ENCODE data around the gene GTF2IRD1. TPM values are rescaled to one million over a fixed set of nuclear protein-coding genes. Genes with fewer than 3 reads are reported as not detected.

The GTF2IRD1 gene
- total RNA-seq, 1 donor from 2014 or later = 16.3 TPM

DNA sequence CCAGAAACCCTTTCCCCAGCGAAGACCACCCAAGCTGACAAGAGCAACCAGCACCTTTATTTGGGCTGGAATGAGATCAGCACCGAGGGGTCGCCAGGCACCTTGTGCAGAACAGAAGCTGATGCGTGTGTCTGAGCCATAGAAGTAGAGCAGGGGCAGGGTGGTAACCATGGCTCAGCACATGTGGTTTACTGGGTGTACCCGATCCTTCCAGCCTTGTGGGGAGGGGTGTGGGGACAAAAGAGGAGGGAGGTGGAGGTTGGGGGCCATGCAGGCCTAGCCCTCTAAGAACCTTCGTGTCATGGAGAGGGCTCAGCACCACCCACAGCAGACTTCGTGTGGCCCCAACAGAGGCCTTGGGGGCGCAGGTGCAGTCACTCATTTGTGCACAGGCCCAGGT is 119.8 kb downstream of the GTF2IRD1 start:
- H3K36me3 ChIP-seq = no peaks in the 10 kb centered on the region
- no peaks in the 10 kb centered on the region for H3K9me3 ChIP-seq
- H3K4me1 ChIP-seq = no peaks in the 10 kb centered on the region
- H3K4me3 ChIP-seq = no peak overlapping the region
- ATAC-seq (no peak), DNase-seq (no peak)
- intact Hi-C loops (cut with DNase I) = no loop called here
- TF ChIP-seq, protein P1, sequence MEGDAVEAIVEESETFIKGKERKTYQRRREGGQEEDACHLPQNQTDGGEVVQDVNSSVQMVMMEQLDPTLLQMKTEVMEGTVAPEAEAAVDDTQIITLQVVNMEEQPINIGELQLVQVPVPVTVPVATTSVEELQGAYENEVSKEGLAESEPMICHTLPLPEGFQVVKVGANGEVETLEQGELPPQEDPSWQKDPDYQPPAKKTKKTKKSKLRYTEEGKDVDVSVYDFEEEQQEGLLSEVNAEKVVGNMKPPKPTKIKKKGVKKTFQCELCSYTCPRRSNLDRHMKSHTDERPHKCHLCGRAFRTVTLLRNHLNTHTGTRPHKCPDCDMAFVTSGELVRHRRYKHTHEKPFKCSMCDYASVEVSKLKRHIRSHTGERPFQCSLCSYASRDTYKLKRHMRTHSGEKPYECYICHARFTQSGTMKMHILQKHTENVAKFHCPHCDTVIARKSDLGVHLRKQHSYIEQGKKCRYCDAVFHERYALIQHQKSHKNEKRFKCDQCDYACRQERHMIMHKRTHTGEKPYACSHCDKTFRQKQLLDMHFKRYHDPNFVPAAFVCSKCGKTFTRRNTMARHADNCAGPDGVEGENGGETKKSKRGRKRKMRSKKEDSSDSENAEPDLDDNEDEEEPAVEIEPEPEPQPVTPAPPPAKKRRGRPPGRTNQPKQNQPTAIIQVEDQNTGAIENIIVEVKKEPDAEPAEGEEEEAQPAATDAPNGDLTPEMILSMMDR (IDR thresholded peaks at IDR 0.05) = no peak
- no peak overlapping the region for H3K27ac ChIP-seq
- H3K27me3 ChIP-seq (ENCODE audit: low read depth) = no peaks in the 10 kb centered on the region

DNA sequence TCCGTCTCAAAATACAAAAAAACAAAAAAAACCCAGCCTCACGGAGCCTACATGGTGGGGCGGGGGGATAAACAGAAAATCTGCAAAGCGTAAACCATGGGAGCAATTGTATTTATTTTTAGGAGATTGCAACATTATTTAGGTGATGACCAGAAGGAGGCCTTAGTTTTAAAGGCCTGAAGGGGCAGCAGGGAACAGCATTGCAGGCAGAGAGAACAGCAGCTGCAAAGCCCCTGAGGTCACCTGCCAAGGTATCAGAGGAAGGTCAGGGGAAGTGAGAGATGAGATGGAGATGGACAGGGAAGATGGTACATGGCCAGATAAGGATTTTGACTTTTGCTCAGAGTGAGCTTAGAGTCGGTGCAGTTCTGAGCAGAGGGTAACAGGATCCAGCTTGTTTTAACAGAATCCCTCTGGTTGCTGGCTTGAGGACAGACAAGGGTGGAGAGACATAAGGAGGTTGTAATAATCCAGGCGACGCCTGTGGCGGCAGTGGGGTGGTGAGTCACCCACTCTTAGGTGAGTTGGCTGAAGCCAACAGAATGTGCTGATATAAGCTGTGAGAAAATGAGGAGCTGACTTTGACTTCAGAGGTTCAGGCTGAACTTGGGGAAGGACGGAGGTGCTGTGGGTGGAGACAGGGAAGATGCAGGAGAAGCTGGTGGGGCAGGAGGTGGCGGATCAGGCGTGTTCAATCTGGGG is 121.5 kb downstream of the GTF2IRD1 start:
- Histone ChIP-seq H3K36me3 (no peaks in the 10 kb centered on the region), H3K4me1 (peaks cover 4% of the 10 kb centered on the region), H3K4me3 (no peak overlapping the region), H3K27ac (no peak overlapping the region), H3K27me3 (ENCODE audit: low read depth) (no peaks in the 10 kb centered on the region), H3K9me3 (no peaks in the 10 kb centered on the region)
- no peak for DNase-seq
- ATAC-seq = peak; percentile 67 to 85
- intact Hi-C loops (cut with DNase I) = no loop called here
- TF ChIP-seq, protein P1 (IDR thresholded peaks at IDR 0.05) = no peak

DNA sequence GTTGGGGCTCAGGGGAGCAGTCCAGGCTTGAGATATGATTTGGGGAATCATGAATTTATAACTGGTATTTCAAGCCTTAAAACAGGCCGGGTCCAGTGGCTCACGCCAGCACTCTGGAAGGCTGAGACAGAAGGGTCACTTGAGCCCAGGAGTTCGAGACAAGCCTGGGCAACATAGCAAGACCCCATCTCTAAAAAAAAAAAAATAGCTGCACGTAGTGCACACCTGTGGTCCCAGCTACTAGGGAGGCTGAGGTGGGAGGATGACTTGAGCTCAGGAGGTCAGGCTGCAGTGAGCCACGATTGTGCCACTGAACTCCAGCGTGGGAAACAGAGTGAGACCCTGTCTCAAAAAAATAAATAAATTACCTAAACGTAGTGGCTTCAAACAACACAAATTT is 122.1 kb downstream of the GTF2IRD1 start:
- H3K9me3 ChIP-seq = no peaks in the 10 kb centered on the region
- TF ChIP-seq, protein P1 (IDR thresholded peaks at IDR 0.05) = no peak
- no peak overlapping the region for H3K27ac ChIP-seq
- DNase-seq (no peak), ATAC-seq (no peak)
- no peaks in the 10 kb centered on the region for H3K36me3 ChIP-seq
- intact Hi-C loops (cut with DNase I) = no loop called here
- no peaks in the 10 kb centered on the region for H3K27me3 ChIP-seq (ENCODE audit: low read depth)
- peaks cover 9% of the 10 kb centered on the region for H3K4me1 ChIP-seq
- no peak overlapping the region for H3K4me3 ChIP-seq

DNA sequence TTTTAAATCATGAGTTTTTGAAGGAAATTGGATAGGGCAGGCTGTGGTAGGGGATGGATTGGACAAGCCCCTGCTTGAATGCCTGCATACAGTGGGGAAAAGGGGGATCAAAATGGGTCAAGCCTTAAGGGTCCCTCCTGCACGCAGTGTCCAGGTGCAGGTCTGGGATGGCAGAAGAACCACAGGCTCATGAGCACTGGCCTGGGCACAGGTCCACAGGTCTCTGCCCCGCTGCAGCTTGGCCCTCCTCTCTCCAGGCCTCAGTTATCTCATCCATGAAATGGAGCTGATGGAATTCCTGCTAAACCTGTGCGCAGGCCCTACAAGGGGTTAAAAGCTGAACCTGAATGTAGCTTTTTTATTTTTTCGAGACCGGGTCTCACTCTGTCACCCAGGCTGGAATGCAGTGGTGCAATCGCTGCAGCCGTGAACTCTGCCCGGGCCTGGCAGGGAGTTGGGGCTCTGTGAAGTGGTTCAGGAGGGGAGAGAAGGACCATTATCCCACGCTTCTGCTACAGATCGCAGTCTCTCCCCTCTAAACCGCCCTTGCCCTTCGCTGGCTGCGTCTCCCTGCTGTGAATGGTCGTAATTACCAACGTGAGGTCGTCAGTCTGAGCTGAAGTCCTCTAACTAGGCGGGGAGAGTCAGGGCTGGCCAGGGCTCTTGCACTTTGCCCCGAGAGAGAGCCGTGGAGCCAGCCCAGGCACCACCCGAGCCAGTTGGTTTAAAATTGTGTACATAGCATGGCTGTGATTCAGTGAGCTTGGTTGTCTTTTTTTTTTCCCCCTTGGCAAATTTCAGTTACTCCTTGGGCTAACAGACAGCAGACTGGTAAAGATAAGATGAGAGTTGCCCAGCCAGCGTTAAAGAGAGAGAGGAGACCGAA is 126.3 kb downstream of the GTF2IRD1 start:
- no peaks in the 10 kb centered on the region for H3K36me3 ChIP-seq
- peak; percentile 77 to 78 for ATAC-seq
- no peak overlapping the region for H3K4me3 ChIP-seq
- DNase-seq = peak; percentile 63
- no peaks in the 10 kb centered on the region for H3K27me3 ChIP-seq (ENCODE audit: low read depth)
- intact Hi-C loops (cut with DNase I) = no loop called here
- peaks cover 10% of the 10 kb centered on the region for H3K4me1 ChIP-seq
- peak overlapping the region; percentile 56 for H3K27ac ChIP-seq
- TF ChIP-seq, protein P1 (IDR thresholded peaks at IDR 0.05) = no peak
- H3K9me3 ChIP-seq = no peaks in the 10 kb centered on the region

DNA sequence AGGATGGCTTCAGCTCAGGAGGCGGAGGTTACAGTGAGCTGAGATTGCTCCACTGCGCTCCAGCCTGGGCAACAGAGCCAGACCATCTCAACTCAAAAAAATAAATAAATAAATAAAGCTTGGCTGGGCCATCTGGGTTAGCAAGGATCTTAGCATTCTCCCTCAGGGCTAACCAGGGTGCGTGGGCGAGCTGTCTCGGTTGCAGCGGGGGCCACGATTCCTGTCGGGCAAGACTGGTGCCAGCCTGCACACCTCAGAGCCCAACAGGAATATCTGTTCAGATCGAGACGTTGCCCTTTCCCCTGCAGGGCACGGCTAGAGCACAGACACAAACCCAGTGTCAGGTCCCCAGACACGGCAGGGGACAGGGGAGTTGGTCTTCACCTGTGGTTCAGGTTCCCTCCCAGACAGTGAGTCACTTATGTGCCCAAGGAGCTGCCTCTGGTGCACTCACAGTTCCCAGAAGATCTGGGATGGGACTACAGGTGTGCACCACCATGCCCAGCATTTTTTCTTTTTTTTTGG is 128.3 kb downstream of the GTF2IRD1 start:
- ATAC-seq (no peak), DNase-seq (no peak)
- Histone ChIP-seq H3K27ac (no peak overlapping the region), H3K27me3 (ENCODE audit: low read depth) (no peaks in the 10 kb centered on the region), H3K36me3 (no peaks in the 10 kb centered on the region), H3K9me3 (no peaks in the 10 kb centered on the region), H3K4me3 (no peak overlapping the region), H3K4me1 (peaks cover 15% of the 10 kb centered on the region)
- intact Hi-C loops (cut with DNase I) = no loop called here
- TF ChIP-seq, protein P1 (IDR thresholded peaks at IDR 0.05) = no peak

Data from lower lobe of right lung (tissue), 2 donors.